ENCODE measurements around the gene FAAP20. TPM values are rescaled to one million over a fixed set of nuclear protein-coding genes. Genes with fewer than 3 reads are reported as not detected.

FAAP20 gene, protein sequence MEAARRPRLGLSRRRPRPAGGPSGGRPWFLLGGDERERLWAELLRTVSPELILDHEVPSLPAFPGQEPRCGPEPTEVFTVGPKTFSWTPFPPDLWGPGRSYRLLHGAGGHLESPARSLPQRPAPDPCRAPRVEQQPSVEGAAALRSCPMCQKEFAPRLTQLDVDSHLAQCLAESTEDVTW
- total RNA-seq, result 16.0 and 21.8 TPM in 2 replicates

GRCh38 chr1:2194319-2194897, at the start of gene FAAP20:
FAAP20 (minus strand) TSS chr1:2194772; CDS start chr1:2194749, 23 bp downstream.
- DNase-seq, result peak; percentile 72

DNA sequence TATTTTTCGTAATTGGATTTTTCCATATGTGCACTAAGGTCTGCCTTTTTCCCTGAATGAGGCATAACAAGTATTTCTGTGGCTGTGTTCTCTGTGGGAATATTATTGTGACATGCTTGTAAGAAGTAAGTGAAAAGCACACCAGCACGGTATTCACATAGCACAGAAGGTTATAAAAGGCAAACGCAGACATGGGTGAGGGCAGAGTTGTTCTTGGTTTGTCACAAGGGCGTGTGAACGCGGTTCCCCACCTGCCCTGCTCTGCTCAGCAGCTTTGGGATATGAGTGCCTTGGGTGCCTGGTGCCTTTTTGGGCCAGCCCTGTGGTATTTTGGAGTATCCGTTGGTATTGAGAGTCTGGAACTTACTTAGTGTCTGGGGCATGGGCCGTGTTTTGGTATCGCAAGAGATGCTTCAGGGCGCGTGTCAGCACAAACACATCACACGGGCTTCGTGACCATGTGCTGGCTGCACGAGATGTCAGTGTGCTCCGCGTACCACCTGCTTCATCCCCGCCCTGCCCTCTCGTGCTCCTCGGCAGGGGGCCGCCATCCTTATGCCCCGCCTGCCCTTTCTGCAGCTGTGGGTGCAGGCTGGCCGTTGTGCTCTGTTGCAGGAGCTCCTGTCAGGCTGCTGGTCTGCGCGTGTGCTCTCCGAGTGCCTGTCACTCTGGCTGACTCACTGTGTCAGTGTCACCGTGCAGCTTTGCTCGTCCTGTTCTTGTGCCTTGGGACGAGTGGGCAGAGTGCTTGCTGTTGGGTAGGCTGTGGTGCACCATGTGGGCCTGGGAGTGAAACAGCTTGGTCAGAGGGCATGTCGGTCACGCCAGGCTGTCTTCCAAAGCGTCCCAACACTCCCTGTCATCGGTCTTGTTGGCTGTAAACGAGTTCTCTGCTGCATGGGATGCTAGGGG, 48.5 kb upstream of the FAAP20 start:
- no peak for DNase-seq

- peak; percentile 32 for DNase-seq
Measured at GRCh38 chr1:2241820-2242219, 47.2 kb upstream of the FAAP20 start.

DNA sequence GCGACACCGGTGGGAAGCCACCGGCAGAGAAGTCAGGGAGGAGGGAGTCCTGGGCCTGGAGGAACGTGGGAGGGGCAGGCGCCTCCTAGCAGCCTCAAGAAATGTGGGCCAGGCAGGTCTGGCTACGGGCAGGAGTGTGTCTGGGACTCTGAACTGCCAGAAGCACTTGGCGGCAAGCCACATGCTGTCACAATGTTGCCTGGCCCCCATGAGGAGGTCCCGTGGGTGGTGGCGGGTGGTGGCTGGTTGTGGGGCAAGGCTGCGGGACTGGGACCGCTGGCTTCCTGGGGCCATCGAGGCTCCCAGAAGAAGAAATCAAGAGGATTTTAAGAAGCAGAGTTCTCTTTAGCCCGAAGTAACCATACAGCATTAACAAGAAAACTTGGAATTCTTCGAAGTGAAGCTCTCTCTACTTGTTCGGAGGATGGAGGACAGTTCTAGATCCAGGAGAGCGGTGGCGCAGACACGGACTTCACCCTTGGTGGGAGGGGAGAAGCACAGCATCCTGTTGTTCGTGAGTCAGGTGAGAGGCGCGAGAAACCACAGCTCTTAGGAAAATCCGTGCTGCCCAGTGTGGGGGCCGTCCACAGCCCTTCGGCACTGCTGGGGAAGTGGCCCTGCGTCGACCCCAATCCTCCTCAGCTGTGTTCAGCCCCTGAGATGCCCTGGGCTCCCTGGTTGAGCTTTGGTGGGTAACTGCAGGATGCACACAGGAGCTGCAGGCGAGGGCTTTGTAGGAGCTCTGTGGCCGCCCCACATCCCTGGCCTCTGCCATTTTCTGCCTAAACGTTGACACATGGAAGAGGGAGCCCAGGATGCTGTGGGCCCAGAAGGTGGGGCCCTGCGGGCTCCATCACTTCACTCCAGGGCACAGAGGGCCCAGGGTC, 45.9 kb upstream of the FAAP20 start:
- DNase-seq, result peak; percentile 47

DNA sequence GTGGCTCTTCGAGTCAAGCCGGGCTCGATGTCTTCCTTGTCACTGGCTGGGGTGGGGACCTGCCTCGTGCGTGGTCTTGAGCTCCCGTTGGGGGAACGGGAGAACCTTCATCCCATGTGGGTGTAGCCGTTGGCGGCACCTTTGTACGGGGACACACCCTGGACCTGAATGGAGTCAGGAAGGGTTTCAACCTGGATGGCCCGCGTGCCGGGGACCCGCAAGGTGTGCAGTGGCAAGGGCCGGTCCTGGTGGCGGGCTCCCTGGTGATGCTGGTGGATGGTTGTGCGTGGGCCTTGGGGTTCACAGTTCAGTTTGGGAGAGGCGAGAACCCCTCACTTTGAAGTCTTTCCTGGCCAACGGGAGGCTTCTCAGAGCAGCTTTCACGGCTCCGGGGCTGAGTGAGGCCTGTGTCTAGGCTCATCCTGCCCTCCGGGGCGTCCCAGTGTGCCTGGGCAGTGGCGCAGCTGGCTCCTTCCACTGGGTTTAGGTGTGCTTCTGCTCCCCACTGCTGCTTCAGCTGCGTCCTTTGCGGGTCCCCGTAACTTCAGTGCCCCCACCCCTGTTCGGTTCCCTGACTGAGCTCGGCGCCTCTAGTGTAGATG, 44.9 kb upstream of the FAAP20 start:
- DNase-seq, result no peak

GRCh38 chr1:2239013-2239370, 44.4 kb upstream of the FAAP20 start:
- no peak for DNase-seq

GRCh38 chr1:2238361-2239012, 43.9 kb upstream of the FAAP20 start:
- DNase-seq, result no peak

- peak; percentile 48 for DNase-seq
Measured at GRCh38 chr1:2237773-2238172, 43.2 kb upstream of the FAAP20 start.

DNA sequence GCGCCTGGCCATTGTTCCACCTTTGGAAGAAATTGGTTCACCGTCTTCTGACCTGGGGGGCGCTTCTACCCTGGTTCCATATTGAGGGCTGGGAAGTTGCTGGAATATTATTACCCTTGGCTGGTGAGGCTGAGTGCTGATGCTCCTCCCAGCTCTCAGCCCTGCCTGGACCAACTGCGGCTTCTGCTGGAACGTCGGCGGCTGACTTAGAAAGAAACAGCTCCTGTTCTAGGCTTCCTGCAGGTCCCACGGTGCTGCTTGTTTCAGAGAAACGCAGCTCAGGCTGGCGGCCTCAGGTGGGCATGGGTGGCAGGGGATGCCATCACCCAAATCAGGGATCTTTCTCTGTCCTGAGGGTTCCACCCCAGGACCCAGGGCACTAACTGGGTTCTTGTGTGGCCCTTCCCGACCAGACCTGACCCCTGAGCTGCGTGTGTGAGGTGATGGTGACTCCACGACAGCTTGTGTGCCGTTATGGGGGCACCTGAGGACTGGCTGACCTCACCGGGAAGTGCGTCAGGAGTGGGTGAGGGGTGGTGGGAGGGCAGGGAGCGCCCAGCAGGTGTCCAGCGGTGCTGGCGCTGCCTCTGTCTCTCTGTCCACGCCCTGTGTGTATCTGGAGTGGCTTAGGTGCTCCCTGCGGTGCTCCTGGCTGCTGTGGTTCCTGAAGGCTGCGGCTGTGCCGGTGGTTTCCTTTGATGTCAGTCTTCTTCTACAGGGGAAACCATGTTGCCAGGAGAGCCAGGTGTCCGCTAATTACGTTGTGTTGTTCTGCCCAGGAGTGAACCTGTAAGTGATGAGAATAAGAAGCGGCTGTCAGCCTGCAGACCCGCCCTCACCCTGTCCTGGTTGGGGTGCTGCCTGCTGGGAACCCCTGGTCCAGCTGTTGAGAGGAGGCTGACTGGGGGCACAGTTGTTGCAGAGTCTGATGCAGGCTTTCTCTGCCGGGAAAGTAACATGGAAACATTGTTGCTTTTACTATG, 42.4 kb upstream of the FAAP20 start:
- no peak for DNase-seq

GRCh38 chr1:2235300-2235998, 40.9 kb upstream of the FAAP20 start:
- no peak for DNase-seq

DNA sequence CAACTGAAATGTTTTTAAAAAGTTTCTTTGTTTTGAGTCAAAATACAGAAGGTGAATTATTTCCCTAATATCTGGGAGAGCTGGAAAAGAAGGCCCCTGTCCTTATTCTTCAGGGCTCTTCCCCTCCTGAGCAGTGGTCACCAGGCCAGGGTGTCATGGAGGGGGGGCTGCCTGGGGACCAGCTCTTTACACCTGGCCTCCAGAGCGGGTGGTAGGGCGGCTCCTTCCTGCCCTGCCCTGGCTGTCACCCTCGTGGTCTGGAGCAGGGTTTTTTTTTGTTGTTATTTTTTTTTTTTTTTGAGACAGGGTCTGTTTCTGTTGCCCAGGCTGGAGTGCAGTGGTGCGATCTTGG, 40.2 kb upstream of the FAAP20 start:
- no peak for DNase-seq

GRCh38 chr1:2233997-2234761, 39.6 kb upstream of the FAAP20 start:
- DNase-seq, result peak; percentile 47

DNA sequence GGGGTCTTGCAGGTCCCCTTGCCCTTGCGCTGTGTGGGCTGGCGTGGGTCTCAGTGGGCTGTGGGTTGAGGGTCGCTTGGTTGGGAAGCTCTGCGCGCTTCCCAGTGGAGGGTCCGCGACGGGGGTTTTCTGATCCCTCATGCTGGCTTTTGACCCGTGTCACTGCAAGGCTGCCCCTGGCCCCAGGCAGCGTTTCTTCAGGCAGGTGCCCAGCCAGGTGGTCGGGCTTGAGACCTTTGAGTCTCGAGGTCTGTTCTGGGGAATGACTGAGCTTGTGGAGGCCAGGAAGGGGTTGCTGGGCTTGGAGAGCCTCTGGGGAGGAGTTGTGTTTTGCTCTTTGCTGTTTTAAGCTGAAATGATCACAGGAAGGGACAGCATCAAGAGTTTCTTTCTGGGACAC, 38.9 kb upstream of the FAAP20 start:
- no peak for DNase-seq

GRCh38 chr1:2232916-2233438, 38.4 kb upstream of the FAAP20 start:
- DNase-seq, result peak; percentile 44

- DNase-seq, result peak; percentile 35
Measured at GRCh38 chr1:2232255-2232915, 37.8 kb upstream of the FAAP20 start.

DNA sequence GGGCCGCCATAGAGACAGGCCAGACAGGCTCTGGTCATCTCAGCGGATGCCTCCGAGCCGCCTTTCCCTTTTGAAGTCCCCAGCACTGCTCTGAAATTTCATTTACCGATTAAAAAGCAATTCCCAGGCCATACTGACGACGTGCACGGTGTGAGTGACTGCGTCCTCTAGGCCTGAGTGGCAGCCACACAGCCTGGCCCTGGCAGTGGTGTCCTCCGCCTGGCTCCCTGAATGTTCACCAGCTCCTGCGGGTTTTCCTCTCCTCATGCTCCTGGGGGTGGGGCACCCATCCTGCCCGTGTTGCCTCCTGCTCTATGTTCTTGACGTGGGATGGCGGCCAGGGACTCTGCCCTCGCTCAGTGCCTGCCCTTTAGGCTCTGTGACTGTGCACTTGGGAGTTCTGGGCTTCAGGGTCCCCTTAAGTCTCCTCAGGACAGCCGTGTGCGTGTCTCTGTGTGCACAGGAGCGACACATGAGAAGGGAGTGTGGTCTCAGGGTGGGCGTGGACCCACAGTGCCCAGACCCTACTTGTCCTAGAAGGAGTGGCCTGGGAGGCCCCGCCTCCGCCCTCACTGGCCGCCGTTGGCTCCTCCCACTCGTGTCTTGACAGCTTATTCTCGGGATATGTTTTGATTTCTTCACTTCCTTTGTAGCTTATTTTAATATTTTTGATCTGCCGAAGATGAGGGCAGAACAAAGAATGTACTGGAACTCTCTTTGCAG, 37.1 kb upstream of the FAAP20 start:
- DNase-seq, result peak; percentile 78

DNA sequence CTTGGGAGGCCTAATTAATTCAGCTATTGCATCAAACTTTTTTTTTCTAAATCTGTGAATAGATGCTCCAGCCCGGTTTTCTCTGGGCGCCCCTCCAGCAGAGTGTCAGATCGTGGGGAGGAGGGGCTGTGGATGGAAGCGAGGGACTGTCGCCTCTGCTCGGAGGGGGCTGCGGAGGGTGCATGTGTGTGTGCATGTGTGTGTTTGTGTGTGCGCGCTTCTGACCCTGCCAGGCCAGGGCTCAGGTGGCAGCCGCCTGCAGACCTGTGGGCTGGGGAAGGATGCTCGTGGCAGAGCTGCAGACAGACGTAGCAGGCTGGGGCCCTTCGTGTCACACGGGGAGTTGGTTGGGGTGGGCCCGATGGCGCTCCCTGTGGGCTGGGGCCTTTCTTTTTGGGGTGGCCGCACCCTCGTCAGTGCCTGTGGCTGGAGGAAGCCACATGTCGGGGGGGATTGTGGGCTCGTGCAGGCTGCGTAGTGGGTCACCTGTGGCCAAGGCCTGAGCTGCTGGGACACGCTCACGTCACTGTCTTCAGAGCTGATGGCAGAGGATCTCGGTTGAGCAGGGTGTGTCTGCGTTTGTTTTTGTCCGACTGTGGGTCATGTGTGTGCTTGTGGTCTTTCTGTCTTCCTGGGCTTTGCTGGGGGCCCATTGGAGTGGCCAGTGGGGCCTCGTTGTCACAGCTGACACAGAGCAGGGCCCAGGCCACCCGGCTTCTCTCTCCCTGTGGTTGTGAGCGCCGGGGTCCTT, 36.4 kb upstream of the FAAP20 start:
- no peak for DNase-seq
